A673 (cell line): ENCODE measurements around the gene RIT1. TPM values are rescaled to one million over a fixed set of nuclear protein-coding genes. Genes with fewer than 3 reads are reported as not detected.

Source experiments
- BruUV-seq: library from RNA; stranded (reverse); fragments of 400-500 nt; replicated peaks from 2 replicates; lab custom pipeline; 2021; lab: Mats Ljungman, UMichigan
- CTCF ChIA-PET: fragments of 300-600 bp; sonication (Branson Sonifier 250); formaldehyde crosslinking; loops from one replicate; lab custom pipeline; 2022; ENCODE audit warnings: antibody characterized with exemption; lab: Charles Lee
- POLR2A ChIA-PET: fragments of 300-600 bp; sonication (Branson Sonifier 250); formaldehyde crosslinking; loops from one replicate; lab custom pipeline; 2022; ENCODE audit warnings: antibody characterized with exemption; ENCODE audit not compliant: low non-redundant PET; lab: Charles Lee
- DNase-seq: peaks from one replicate; pipeline ENCODE4 v3.0.0-alpha.2; 2015; ENCODE audit warnings: low spot score
- H3K27ac ChIP-seq: fragments of 200-600 bp; sonication (generic); 2 replicates; pipeline ENCODE4 v1.5.1; 2016; ENCODE audit warnings: mixed run types, low read depth, mild to moderate bottlenecking, mixed read lengths, antibody characterized with exemption, low read length; ENCODE audit not compliant: poor library complexity, severe bottlenecking
- H3K27me3 ChIP-seq: fragments of 200-600 bp; sonication (generic); replicated peaks from 2 replicates; pipeline ENCODE4 v1.6.1; 2017; ENCODE audit warnings: mixed run types, low read depth, mild to moderate bottlenecking, mixed read lengths, antibody characterized with exemption, low read length; ENCODE audit not compliant: insufficient read depth, poor library complexity
- H3K36me3 ChIP-seq: fragments of 200-600 bp; sonication (generic); 2 replicates; pipeline ENCODE4 v1.6.1; 2016; ENCODE audit warnings: mixed run types, mild to moderate bottlenecking, mixed read lengths, antibody characterized with exemption, low read length; ENCODE audit not compliant: insufficient read depth, poor library complexity, severe bottlenecking
- H3K4me1 ChIP-seq: fragments of 200-600 bp; sonication (generic); 2 replicates; pipeline ENCODE4 v1.6.1; 2017; ENCODE audit warnings: mixed run types, mild to moderate bottlenecking, mixed read lengths, antibody characterized with exemption, low read length; ENCODE audit not compliant: insufficient read depth, poor library complexity, severe bottlenecking
- H3K4me3 ChIP-seq: fragments of 200-600 bp; sonication (generic); 2 replicates; pipeline ENCODE4 v1.5.1; 2016; ENCODE audit warnings: low read depth, mixed run types, mild to moderate bottlenecking, mixed read lengths, low read length; ENCODE audit not compliant: poor library complexity, severe bottlenecking
- H3K9me3 ChIP-seq: fragments of 200-600 bp; sonication (generic); 2 replicates; pipeline ENCODE4 v1.6.1; 2016; ENCODE audit warnings: mixed run types, low read depth, mild to moderate bottlenecking, mixed read lengths, antibody characterized with exemption, low read length; ENCODE audit not compliant: poor library complexity, severe bottlenecking
- EZH2 ChIP-seq: fragments of 200-600 bp; sonication (generic); IDR thresholded peaks from 2 replicates; pipeline ENCODE4 v1.6.1; 2017; ENCODE audit warnings: borderline replicate concordance, low read depth, mild to moderate bottlenecking, mixed read lengths, antibody characterized with exemption, low read length; ENCODE audit not compliant: poor library complexity, severe bottlenecking
- intact Hi-C: fragments of 100-400 bp; cut with micrococcal nuclease; formaldehyde crosslinking; loops from one replicate; pipeline ENCODE4 v1.10.0; 2022; ENCODE audit not compliant: unreplicated experiment
- total RNA-seq: library from RNA; stranded (reverse); gene quantifications from 2 replicates; pipeline ENCODE4 v1.2.3, GENCODE V29; 2021
- TF ChIP-seq, protein P1 (sequence below): fragments of 300-800, 200-600 bp; sonication (generic); conservative IDR thresholded peaks from 2 replicates; pipeline ENCODE4 v1.5.1; 2017; ENCODE audit warnings: low read depth, mild to moderate bottlenecking, antibody characterized with exemption, low read length, moderate library complexity, mixed read lengths

RIT1 gene
- total RNA-seq, 1 experiment from 2014 or later: 27.5 TPM

- ChIA-PET CTCF (no interaction called here), POLR2A (no interaction called here)
- BruUV-seq: no TSS peak
- no peaks in the 10 kb centered on the region for H3K36me3 ChIP-seq
- H3K4me3 ChIP-seq: no peak overlapping the region
- no peaks in the 10 kb centered on the region for H3K9me3 ChIP-seq
- H3K27me3 ChIP-seq: no peaks in the 10 kb centered on the region
- TF ChIP-seq EZH2: no peak
- TF ChIP-seq, protein P1, sequence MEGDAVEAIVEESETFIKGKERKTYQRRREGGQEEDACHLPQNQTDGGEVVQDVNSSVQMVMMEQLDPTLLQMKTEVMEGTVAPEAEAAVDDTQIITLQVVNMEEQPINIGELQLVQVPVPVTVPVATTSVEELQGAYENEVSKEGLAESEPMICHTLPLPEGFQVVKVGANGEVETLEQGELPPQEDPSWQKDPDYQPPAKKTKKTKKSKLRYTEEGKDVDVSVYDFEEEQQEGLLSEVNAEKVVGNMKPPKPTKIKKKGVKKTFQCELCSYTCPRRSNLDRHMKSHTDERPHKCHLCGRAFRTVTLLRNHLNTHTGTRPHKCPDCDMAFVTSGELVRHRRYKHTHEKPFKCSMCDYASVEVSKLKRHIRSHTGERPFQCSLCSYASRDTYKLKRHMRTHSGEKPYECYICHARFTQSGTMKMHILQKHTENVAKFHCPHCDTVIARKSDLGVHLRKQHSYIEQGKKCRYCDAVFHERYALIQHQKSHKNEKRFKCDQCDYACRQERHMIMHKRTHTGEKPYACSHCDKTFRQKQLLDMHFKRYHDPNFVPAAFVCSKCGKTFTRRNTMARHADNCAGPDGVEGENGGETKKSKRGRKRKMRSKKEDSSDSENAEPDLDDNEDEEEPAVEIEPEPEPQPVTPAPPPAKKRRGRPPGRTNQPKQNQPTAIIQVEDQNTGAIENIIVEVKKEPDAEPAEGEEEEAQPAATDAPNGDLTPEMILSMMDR: no peak
- H3K27ac ChIP-seq: no peak overlapping the region
- H3K4me1 ChIP-seq: no peaks in the 10 kb centered on the region
- intact Hi-C loops: no loop called here
- DNase-seq: no peak
Measured at GRCh38 chr1:155880950-155881349, 30.2 kb downstream of the RIT1 start.

GRCh38 chr1:155880251-155880650 lies 30.9 kb downstream of the RIT1 start:
- Histone ChIP-seq H3K4me3 (no peak overlapping the region), H3K27me3 (no peaks in the 10 kb centered on the region), H3K27ac (no peak overlapping the region), H3K36me3 (no peaks in the 10 kb centered on the region), H3K4me1 (no peaks in the 10 kb centered on the region), H3K9me3 (no peaks in the 10 kb centered on the region)
- POLR2A ChIA-PET: no interaction called here
- CTCF ChIA-PET: no interaction called here
- no peak for DNase-seq
- intact Hi-C loops: no loop called here
- no peak for TF ChIP-seq EZH2
- TF ChIP-seq, protein P1: no peak
- BruUV-seq: no TSS peak

DNA sequence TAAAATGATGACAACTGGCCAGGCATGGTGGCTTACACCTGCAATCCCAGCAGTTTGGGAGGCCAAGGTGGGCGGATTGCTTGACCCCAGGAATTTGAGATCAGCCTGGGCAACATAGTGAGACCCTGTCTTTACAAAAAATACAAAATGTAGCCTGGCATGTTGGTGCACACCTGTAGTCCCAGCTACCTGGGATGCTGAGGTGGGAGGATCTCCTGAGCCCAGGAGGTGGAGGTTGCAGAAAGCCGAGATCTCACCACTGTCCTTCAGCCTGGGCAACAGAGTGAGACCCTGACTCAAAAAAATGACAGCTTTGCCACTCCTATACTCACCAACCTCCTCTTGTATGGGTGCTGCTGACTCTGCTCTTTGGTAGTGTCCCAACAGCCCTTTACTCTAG lies 33.2 kb downstream of the RIT1 start:
- Histone ChIP-seq H3K27me3 (no peaks in the 10 kb centered on the region), H3K27ac (no peak overlapping the region), H3K9me3 (no peaks in the 10 kb centered on the region), H3K36me3 (no peaks in the 10 kb centered on the region), H3K4me3 (no peak overlapping the region), H3K4me1 (peaks cover 7% of the 10 kb centered on the region)
- ChIA-PET POLR2A (no interaction called here), CTCF (no interaction called here)
- no TSS peak for BruUV-seq
- TF ChIP-seq, protein P1: no peak
- intact Hi-C loops: no loop called here
- no peak for DNase-seq
